HEK293 (cell line): ENCODE results near the gene PRR5.
"Not testable (repeated sequence)": the region's sequence is repeated elsewhere in the genome, so short reads cannot be mapped to it uniquely, and the experiment has no call there.

ENCODE experiments used
- BCL11A ChIP-seq: fragments of 450-650 bp; formaldehyde crosslinking; IDR thresholded peaks from 2 replicates; pipeline ENCODE4 v1.5.1; 2016; ENCODE audit warnings: low read depth, missing biosample characterization, missing genetic modification characterization
- HOXC10 ChIP-seq: sonication (generic); formaldehyde crosslinking; IDR thresholded peaks from 2 replicates; pipeline ENCODE4 v1.8.1; 2023; ENCODE audit warnings: mild to moderate bottlenecking, missing genetic modification reagents
- SCRT2 ChIP-seq: fragments of 450-650 bp; formaldehyde crosslinking; IDR thresholded peaks from 2 replicates; pipeline ENCODE4 v1.5.1; 2016; ENCODE audit warnings: missing biosample characterization, missing genetic modification characterization
- ZBTB20 ChIP-seq: fragments of 450-650 bp; formaldehyde crosslinking; IDR thresholded peaks from 2 replicates; pipeline ENCODE4 v1.5.1; 2016; ENCODE audit warnings: missing biosample characterization, missing genetic modification characterization
- ZBTB21 ChIP-seq: fragments of 450-650 bp; formaldehyde crosslinking; IDR thresholded peaks from 2 replicates; pipeline ENCODE4 v1.5.1; 2017; ENCODE audit warnings: missing biosample characterization, missing genetic modification characterization
- ZFP41 ChIP-seq: fragments of 450-650 bp; formaldehyde crosslinking; IDR thresholded peaks from 2 replicates; pipeline ENCODE4 v1.5.1; 2016; ENCODE audit warnings: missing biosample characterization, missing genetic modification characterization, borderline replicate concordance
- ZNF24 ChIP-seq: fragments of 450-650 bp; formaldehyde crosslinking; IDR thresholded peaks from 2 replicates; pipeline ENCODE4 v1.5.1; 2016; ENCODE audit warnings: missing biosample characterization, missing genetic modification characterization
- TF ChIP-seq, protein P1 (sequence below): fragments of 450-650 bp; formaldehyde crosslinking; IDR thresholded peaks from 2 replicates; pipeline ENCODE4 v1.5.1; 2016; ENCODE audit warnings: missing biosample characterization, missing genetic modification characterization

DNA sequence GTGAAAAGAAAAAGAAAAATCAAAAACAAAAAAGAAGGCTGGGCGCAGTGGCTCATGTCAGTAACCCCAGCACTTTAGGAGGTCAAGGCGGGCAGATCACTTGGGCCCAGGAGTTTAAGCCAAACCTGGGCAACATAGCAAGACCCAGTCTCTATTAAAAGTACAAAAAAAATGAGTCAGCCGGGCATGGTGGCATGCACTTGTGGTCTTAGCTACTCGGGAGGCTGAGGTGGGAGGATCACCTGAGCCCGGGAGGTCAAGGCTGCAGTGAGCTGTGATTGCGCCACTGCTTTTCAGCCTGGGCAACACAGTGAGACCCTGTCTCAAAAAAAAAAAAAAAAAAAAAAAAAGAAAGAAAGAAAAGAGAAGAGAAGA lies 26.0 kb upstream of the PRR5 start:
- TF ChIP-seq ZNF24 (tag by site-specific recombination); HOXC10 (CRISPR knock-in tag); BCL11A (tag by site-specific recombination); ZBTB21 (tag by site-specific recombination); ZFP41; SCRT2 (tag by site-specific recombination); ZBTB20 (tag by site-specific recombination): not testable (repeated sequence)
- TF ChIP-seq, protein P1, sequence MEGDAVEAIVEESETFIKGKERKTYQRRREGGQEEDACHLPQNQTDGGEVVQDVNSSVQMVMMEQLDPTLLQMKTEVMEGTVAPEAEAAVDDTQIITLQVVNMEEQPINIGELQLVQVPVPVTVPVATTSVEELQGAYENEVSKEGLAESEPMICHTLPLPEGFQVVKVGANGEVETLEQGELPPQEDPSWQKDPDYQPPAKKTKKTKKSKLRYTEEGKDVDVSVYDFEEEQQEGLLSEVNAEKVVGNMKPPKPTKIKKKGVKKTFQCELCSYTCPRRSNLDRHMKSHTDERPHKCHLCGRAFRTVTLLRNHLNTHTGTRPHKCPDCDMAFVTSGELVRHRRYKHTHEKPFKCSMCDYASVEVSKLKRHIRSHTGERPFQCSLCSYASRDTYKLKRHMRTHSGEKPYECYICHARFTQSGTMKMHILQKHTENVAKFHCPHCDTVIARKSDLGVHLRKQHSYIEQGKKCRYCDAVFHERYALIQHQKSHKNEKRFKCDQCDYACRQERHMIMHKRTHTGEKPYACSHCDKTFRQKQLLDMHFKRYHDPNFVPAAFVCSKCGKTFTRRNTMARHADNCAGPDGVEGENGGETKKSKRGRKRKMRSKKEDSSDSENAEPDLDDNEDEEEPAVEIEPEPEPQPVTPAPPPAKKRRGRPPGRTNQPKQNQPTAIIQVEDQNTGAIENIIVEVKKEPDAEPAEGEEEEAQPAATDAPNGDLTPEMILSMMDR (tag by site-specific recombination): not testable (repeated sequence)
